HG02973 (cell line): ENCODE measurements around the gene SYNE2.
"Not testable (repeated sequence)": the region's sequence is repeated elsewhere in the genome, so short reads cannot be mapped to it uniquely, and the experiment has no call there.

Experiments
- ATAC-seq: cut with Tn5 transposase; IDR thresholded peaks from one replicate; pipeline ENCODE4 v1.9.1; 2021; ENCODE audit warnings: moderate library complexity; ENCODE audit not compliant: unreplicated experiment

SYNE2 gene

GRCh38 chr14:64186231-64187129, 333.7 kb downstream of the SYNE2 start:
- ATAC-seq = no peak

- no peak for ATAC-seq
Measured at GRCh38 chr14:64187331-64187730, 334.5 kb downstream of the SYNE2 start.

- no peak for ATAC-seq
Measured at GRCh38 chr14:64190974-64191502, 338.2 kb downstream of the SYNE2 start.

- ATAC-seq = no peak
Measured at GRCh38 chr14:64191756-64192155, 339.0 kb downstream of the SYNE2 start.

- no peak for ATAC-seq
Measured at GRCh38 chr14:64193821-64194220, 341.0 kb downstream of the SYNE2 start.

- ATAC-seq = no peak
Measured at GRCh38 chr14:64194404-64194803, 341.6 kb downstream of the SYNE2 start.

- peak; percentile 41 for ATAC-seq
Measured at GRCh38 chr14:64195199-64195598, 342.4 kb downstream of the SYNE2 start.

- ATAC-seq = no peak
Measured at GRCh38 chr14:64196056-64196455, 343.3 kb downstream of the SYNE2 start.

GRCh38 chr14:64196814-64197411, 344.1 kb downstream of the SYNE2 start:
- peak; percentile 48 for ATAC-seq

- ATAC-seq = no peak
Measured at GRCh38 chr14:64197996-64198395, 345.2 kb downstream of the SYNE2 start.

GRCh38 chr14:64198486-64198885, 345.7 kb downstream of the SYNE2 start:
- no peak for ATAC-seq

GRCh38 chr14:64200170-64200569, 347.4 kb downstream of the SYNE2 start:
- no peak for ATAC-seq

GRCh38 chr14:64201296-64201695, 348.5 kb downstream of the SYNE2 start:
- ATAC-seq = no peak

GRCh38 chr14:64201921-64202545, 349.2 kb downstream of the SYNE2 start:
- ATAC-seq = no peak

GRCh38 chr14:64202716-64203115, 349.9 kb downstream of the SYNE2 start:
- no peak for ATAC-seq

- ATAC-seq = no peak
Measured at GRCh38 chr14:64203366-64204006, 350.7 kb downstream of the SYNE2 start.

GRCh38 chr14:64208261-64208660, 355.5 kb downstream of the SYNE2 start:
- ATAC-seq = no peak

GRCh38 chr14:64208981-64209380, 356.2 kb downstream of the SYNE2 start:
- ATAC-seq = no peak

GRCh38 chr14:64209444-64210131, 356.8 kb downstream of the SYNE2 start:
- ATAC-seq = no peak

GRCh38 chr14:64210216-64210615, 357.4 kb downstream of the SYNE2 start:
- ATAC-seq = no peak

GRCh38 chr14:64210912-64211311, 358.1 kb downstream of the SYNE2 start:
- not testable (repeated sequence) for ATAC-seq
